Measurements from ENCODE around the gene ERICH6B. TPM values are rescaled to one million over a fixed set of nuclear protein-coding genes. Genes with fewer than 3 reads are reported as not detected.

Gene ERICH6B
- total RNA-seq, 1 experiment from 2014 or later, result not detected

GRCh38 chr13:45546410-45546765 lies 69.2 kb downstream of the ERICH6B start:
- Histone ChIP-seq H3K27ac (ENCODE audit: low read length) (no peak overlapping the region), H3K36me3 (ENCODE audit: low read depth, low read length) (no peaks in the 10 kb centered on the region), H3K9ac (ENCODE audit: low read length) (no peak overlapping the region), H3K4me2 (ENCODE audit: low read length) (no peak overlapping the region), H3K4me1 (ENCODE audit: insufficient read depth, low read length) (no peaks in the 10 kb centered on the region), H2AFZ (ENCODE audit: low read length) (no peak overlapping the region), H3K4me3 (ENCODE audit: low read length) (no peak overlapping the region), H3K9me2 (replicated peaks; ENCODE audit: low read length) (no peaks in the 10 kb centered on the region), H3K27me3 (ENCODE audit: low read length) (no peaks in the 10 kb centered on the region), H3K9me3 (ENCODE audit: low read length) (no peaks in the 10 kb centered on the region), H4K20me1 (ENCODE audit: low read length) (no peaks in the 10 kb centered on the region), H3K79me2 (ENCODE audit: low read length) (no peaks in the 10 kb centered on the region), H3F3A (ENCODE audit: low read length, unreplicated experiment) (no peaks in the 10 kb centered on the region)
- POLR2A ChIA-PET (ENCODE audit: unreplicated experiment), result no interaction called here
- ATAC-seq, result no peak
- no TSS peak for BruUV-seq (replicated peaks)
- DNase-seq, result no peak
- CTCF ChIA-PET, result no interaction called here
- TF ChIP-seq, protein P1, sequence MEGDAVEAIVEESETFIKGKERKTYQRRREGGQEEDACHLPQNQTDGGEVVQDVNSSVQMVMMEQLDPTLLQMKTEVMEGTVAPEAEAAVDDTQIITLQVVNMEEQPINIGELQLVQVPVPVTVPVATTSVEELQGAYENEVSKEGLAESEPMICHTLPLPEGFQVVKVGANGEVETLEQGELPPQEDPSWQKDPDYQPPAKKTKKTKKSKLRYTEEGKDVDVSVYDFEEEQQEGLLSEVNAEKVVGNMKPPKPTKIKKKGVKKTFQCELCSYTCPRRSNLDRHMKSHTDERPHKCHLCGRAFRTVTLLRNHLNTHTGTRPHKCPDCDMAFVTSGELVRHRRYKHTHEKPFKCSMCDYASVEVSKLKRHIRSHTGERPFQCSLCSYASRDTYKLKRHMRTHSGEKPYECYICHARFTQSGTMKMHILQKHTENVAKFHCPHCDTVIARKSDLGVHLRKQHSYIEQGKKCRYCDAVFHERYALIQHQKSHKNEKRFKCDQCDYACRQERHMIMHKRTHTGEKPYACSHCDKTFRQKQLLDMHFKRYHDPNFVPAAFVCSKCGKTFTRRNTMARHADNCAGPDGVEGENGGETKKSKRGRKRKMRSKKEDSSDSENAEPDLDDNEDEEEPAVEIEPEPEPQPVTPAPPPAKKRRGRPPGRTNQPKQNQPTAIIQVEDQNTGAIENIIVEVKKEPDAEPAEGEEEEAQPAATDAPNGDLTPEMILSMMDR (conservative IDR thresholded peaks at IDR 0.05; ENCODE audit: low read depth, low read length), result no peak
- TF ChIP-seq EZH2phosphoT487 (IDR thresholded peaks at IDR 0.05; ENCODE audit: borderline replicate concordance, low read length), result no peak
- no peak for TF ChIP-seq EZH2 (IDR thresholded peaks at IDR 0.05; ENCODE audit: low read length, unreplicated experiment)
- intact Hi-C loops (cut with micrococcal nuclease), result no loop called here

DNA sequence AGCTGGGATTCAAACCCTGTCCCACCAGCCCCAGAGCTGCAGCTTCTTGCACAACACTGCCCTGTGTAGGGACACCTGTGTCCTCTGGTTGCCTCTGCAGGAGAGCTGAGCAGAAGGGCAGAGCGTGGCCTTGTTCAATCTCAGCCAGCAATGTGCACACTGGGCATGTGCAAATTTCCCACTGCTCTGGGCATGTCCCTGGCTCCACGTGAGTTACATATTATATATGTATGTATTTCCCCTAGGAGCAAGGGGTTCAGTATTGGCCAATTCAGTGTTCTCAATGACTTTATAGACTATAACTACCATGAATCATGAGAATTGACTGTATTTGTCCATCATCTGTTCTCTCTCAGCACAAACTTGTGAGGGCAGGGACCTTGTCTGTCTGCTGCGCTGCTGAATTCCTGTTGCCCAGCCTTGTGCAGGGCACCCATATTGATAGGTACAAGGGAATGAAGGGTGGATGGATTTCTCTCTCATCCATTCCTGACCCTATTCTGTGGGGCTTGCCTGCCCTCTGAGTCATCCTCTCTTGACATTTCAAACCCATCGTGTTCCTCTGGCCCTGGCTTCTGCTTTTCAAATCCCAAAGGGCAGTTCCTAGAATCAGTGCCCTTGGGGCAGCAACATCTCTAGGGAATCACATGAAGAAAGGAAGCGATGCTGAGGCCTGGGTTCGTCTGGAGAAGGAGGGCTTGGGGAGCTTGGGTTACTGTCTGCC lies 69.7 kb downstream of the ERICH6B start:
- ChIA-PET POLR2A (ENCODE audit: unreplicated experiment) (no interaction called here), CTCF (no interaction called here)
- no peak overlapping the region for H3K4me3 ChIP-seq (ENCODE audit: low read length)
- H3K36me3 ChIP-seq (ENCODE audit: low read depth, low read length), result no peaks in the 10 kb centered on the region
- intact Hi-C loops (cut with micrococcal nuclease), result no loop called here
- H3K9ac ChIP-seq (ENCODE audit: low read length), result no peak overlapping the region
- no peaks in the 10 kb centered on the region for H3K9me3 ChIP-seq (ENCODE audit: low read length)
- no peak overlapping the region for H3K4me2 ChIP-seq (ENCODE audit: low read length)
- H3F3A ChIP-seq (ENCODE audit: low read length, unreplicated experiment), result no peaks in the 10 kb centered on the region
- no peak overlapping the region for H2AFZ ChIP-seq (ENCODE audit: low read length)
- TF ChIP-seq EZH2phosphoT487 (IDR thresholded peaks at IDR 0.05; ENCODE audit: borderline replicate concordance, low read length), result no peak
- TF ChIP-seq, protein P1 (conservative IDR thresholded peaks at IDR 0.05; ENCODE audit: low read depth, low read length), result no peak
- no peak for TF ChIP-seq EZH2 (IDR thresholded peaks at IDR 0.05; ENCODE audit: low read length, unreplicated experiment)
- H3K4me1 ChIP-seq (ENCODE audit: insufficient read depth, low read length), result no peaks in the 10 kb centered on the region
- no peak for DNase-seq
- H4K20me1 ChIP-seq (ENCODE audit: low read length), result no peaks in the 10 kb centered on the region
- H3K9me2 ChIP-seq (replicated peaks; ENCODE audit: low read length), result no peaks in the 10 kb centered on the region
- no peaks in the 10 kb centered on the region for H3K27me3 ChIP-seq (ENCODE audit: low read length)
- H3K79me2 ChIP-seq (ENCODE audit: low read length), result no peaks in the 10 kb centered on the region
- ATAC-seq, result no peak
- H3K27ac ChIP-seq (ENCODE audit: low read length), result no peak overlapping the region
- no TSS peak for BruUV-seq (replicated peaks)

GRCh38 chr13:45544520-45544919 lies 71.0 kb downstream of the ERICH6B start:
- ChIA-PET POLR2A (ENCODE audit: unreplicated experiment) (no interaction called here), CTCF (no interaction called here)
- DNase-seq (no peak), ATAC-seq (0 out of 2 replicates have a peak, but pooled peaks have one; percentile 38)
- no peak for TF ChIP-seq EZH2phosphoT487 (IDR thresholded peaks at IDR 0.05; ENCODE audit: borderline replicate concordance, low read length)
- no peak for TF ChIP-seq EZH2 (IDR thresholded peaks at IDR 0.05; ENCODE audit: low read length, unreplicated experiment)
- TF ChIP-seq, protein P1 (conservative IDR thresholded peaks at IDR 0.05; ENCODE audit: low read depth, low read length), result no peak
- Histone ChIP-seq H3K4me3 (ENCODE audit: low read length) (no peak overlapping the region), H3K9ac (ENCODE audit: low read length) (no peak overlapping the region), H3K79me2 (ENCODE audit: low read length) (no peaks in the 10 kb centered on the region), H4K20me1 (ENCODE audit: low read length) (no peaks in the 10 kb centered on the region), H3K4me2 (ENCODE audit: low read length) (no peak overlapping the region), H2AFZ (ENCODE audit: low read length) (no peak overlapping the region), H3K9me3 (ENCODE audit: low read length) (no peaks in the 10 kb centered on the region), H3K36me3 (ENCODE audit: low read depth, low read length) (no peaks in the 10 kb centered on the region), H3K4me1 (ENCODE audit: insufficient read depth, low read length) (no peaks in the 10 kb centered on the region), H3K9me2 (replicated peaks; ENCODE audit: low read length) (no peaks in the 10 kb centered on the region), H3K27me3 (ENCODE audit: low read length) (no peaks in the 10 kb centered on the region), H3F3A (ENCODE audit: low read length, unreplicated experiment) (no peaks in the 10 kb centered on the region), H3K27ac (ENCODE audit: low read length) (no peak overlapping the region)
- BruUV-seq (replicated peaks), result no TSS peak
- intact Hi-C loops (cut with micrococcal nuclease), result no loop called here
